NB4 (cell line): ENCODE data around the gene LRRC8B.

ENCODE experiments used
- DNase-seq: peaks from one replicate; pipeline ENCODE4 v3.0.0; 2010; ENCODE audit warnings: low read depth
- H3K4me3 ChIP-seq: one replicate; pipeline ENCODE4 v1.5.1; 2011; ENCODE audit warnings: mild to moderate bottlenecking, low read depth, low read length, moderate library complexity
- CTCF ChIP-seq: IDR thresholded peaks from one replicate; pipeline ENCODE4 v1.5.1; 2012; ENCODE audit warnings: low read depth, low read length
- MAX ChIP-seq: IDR thresholded peaks from 2 replicates; pipeline ENCODE4 v1.6.1; 2011; ENCODE audit warnings: low read depth, low read length
- MYC ChIP-seq: IDR thresholded peaks from 2 replicates; pipeline ENCODE4 v1.6.1; 2011; ENCODE audit warnings: low read depth, low read length
- POLR2A ChIP-seq: IDR thresholded peaks from 2 replicates; pipeline ENCODE4 v1.6.1; 2011; ENCODE audit warnings: mild to moderate bottlenecking; ENCODE audit not compliant: insufficient read length; ENCODE audit errors: extremely low read depth

LRRC8B gene

GRCh38 chr1:89644119-89644814, 119.6 kb downstream of the LRRC8B start:
- H3K4me3 ChIP-seq, result no peak overlapping the region
- no peak for DNase-seq
- TF ChIP-seq MYC (no peak), CTCF (no peak), POLR2A (no peak), MAX (no peak)

GRCh38 chr1:89646259-89646658, 121.6 kb downstream of the LRRC8B start:
- DNase-seq, result no peak
- no peak overlapping the region for H3K4me3 ChIP-seq
- TF ChIP-seq CTCF (no peak), MYC (no peak), POLR2A (no peak), MAX (no peak)
